K562 (cell line): ENCODE measurements around the gene OMP. TPM values are rescaled to one million over a fixed set of nuclear protein-coding genes. Genes with fewer than 3 reads are reported as not detected.

ENCODE experiments used
- BRF2 ChIP-seq: IDR thresholded peaks from 3 replicates; pipeline ENCODE4 v1.6.1; 2011; ENCODE audit warnings: borderline replicate concordance, mild to moderate bottlenecking; ENCODE audit not compliant: insufficient read length, insufficient read depth
- E2F1 ChIP-seq: sonication (generic); formaldehyde crosslinking; IDR thresholded peaks from 2 replicates; pipeline ENCODE4 v1.8.1; 2023; ENCODE audit warnings: mild to moderate bottlenecking, missing genetic modification reagents, moderate library complexity
- E2F3 ChIP-seq: fragments of 250-450 bp; sonication (Bioruptor Pico); IDR thresholded peaks from 2 replicates; pipeline ENCODE4 v1.4.0; 2020; ENCODE audit warnings: mild to moderate bottlenecking
- ERF ChIP-seq: fragments of 450-650 bp; formaldehyde crosslinking; IDR thresholded peaks from 2 replicates; pipeline ENCODE4 v1.4.0; 2020; ENCODE audit warnings: mild to moderate bottlenecking, mixed read lengths
- ESRRB ChIP-seq: fragments of 250-450 bp; sonication (Bioruptor Pico); IDR thresholded peaks from 2 replicates; pipeline ENCODE4 v1.5.0; 2020; ENCODE audit warnings: mild to moderate bottlenecking, moderate library complexity, borderline replicate concordance
- FUS ChIP-seq: fragments of 200-400 bp; formaldehyde crosslinking; optimal IDR thresholded peaks from 2 replicates; pipeline ENCODE3; 2017; ENCODE audit warnings: low read depth, low read length
- GABPB1 ChIP-seq: sonication (generic); formaldehyde crosslinking; IDR thresholded peaks from 2 replicates; pipeline ENCODE4 v1.8.0; 2022; ENCODE audit warnings: mild to moderate bottlenecking, missing genetic modification reagents
- HCFC1 ChIP-seq: IDR thresholded peaks from 2 replicates; pipeline ENCODE4 v1.6.1; 2012; ENCODE audit warnings: low read depth, low read length, improper control_type of control experiment
- HMG20B ChIP-seq: fragments of 250-450 bp; sonication (Bioruptor Pico); IDR thresholded peaks from 2 replicates; pipeline ENCODE4 v1.5.0; 2021; ENCODE audit warnings: mild to moderate bottlenecking
- HNRNPL ChIP-seq: fragments of 200-400 bp; formaldehyde crosslinking; IDR thresholded peaks from 2 replicates; pipeline ENCODE4 v1.6.1; 2017; ENCODE audit warnings: low read depth, mild to moderate bottlenecking, low read length
- LEF1 ChIP-seq: fragments of 450-650 bp; IDR thresholded peaks from 2 replicates; pipeline ENCODE4 v1.6.1; 2016; ENCODE audit warnings: mild to moderate bottlenecking
- MEF2D ChIP-seq: conservative IDR thresholded peaks from 2 replicates; pipeline ENCODE4 v1.6.1; 2016; ENCODE audit warnings: low read depth, missing genetic modification characterization, missing compliant biosample characterization
- PHB2 ChIP-seq: fragments of 450-650 bp; IDR thresholded peaks from 2 replicates; pipeline ENCODE4 v1.6.1; 2017; ENCODE audit warnings: low read depth
- SMAD4 ChIP-seq: fragments of 250-450 bp; sonication (Bioruptor Pico); conservative IDR thresholded peaks from 2 replicates; pipeline ENCODE4 v1.8.0; 2021; ENCODE audit warnings: inconsistent platforms, mild to moderate bottlenecking, moderate library complexity
- SNAPC5 ChIP-seq: fragments of 250-450 bp; sonication (Bioruptor Pico); IDR thresholded peaks from 2 replicates; pipeline ENCODE4 v1.8.0; 2021; ENCODE audit warnings: moderate library complexity, mild to moderate bottlenecking, inconsistent platforms
- SREBF2 ChIP-seq: sonication (generic); formaldehyde crosslinking; IDR thresholded peaks from 2 replicates; pipeline ENCODE4 v1.4.0; 2020; ENCODE audit warnings: mild to moderate bottlenecking, missing genetic modification reagents
- THRAP3 ChIP-seq: fragments of 450-650 bp; IDR thresholded peaks from 2 replicates; pipeline ENCODE4 v1.6.1; 2016; ENCODE audit warnings: mild to moderate bottlenecking, inconsistent platforms, borderline replicate concordance
- XRCC3 ChIP-seq: fragments of 450-650 bp; IDR thresholded peaks from 2 replicates; pipeline ENCODE4 v1.6.1; 2017; ENCODE audit warnings: mild to moderate bottlenecking, moderate library complexity
- ZFPM2 ChIP-seq: fragments of 250-450 bp; sonication (Bioruptor Pico); IDR thresholded peaks from 2 replicates; pipeline ENCODE4 v1.5.1; 2022; ENCODE audit warnings: mild to moderate bottlenecking
- ZKSCAN1 ChIP-seq: fragments of 150-350 bp; IDR thresholded peaks from 2 replicates; pipeline ENCODE4 v1.6.1; 2016; ENCODE audit warnings: low read depth, low read length
- ZNF639 ChIP-seq, 2 experiments: fragments of 200-800 bp in 1 of 2; sonication (Bioruptor generic) in 1 of 2; sonication (generic) in 1 of 2; formaldehyde crosslinking in 1 of 2; IDR thresholded peaks in 1 of 2; conservative IDR thresholded peaks in 1 of 2; 2 replicates each; pipeline versions ENCODE4 v1.5.0 to v1.6.1; 2016 to 2020; ENCODE audit warnings: missing compliant biosample characterization in 1 of 2, missing genetic modification characterization in 1 of 2, missing genetic modification reagents in 1 of 2
- polyA plus RNA-seq, 8 experiments: library from polyadenylated mRNA; depleted of rRNA in 4 of 8; stranded (reverse) in 5 of 8; unstranded in 3 of 8; fragments of >200 nt; fragmentation: Nextera tagmentation in 2 of 8; fragmentation: Illumina TruSeq in 1 of 8; extraction: Ambion mirVana in 2 of 8; extraction: Trizol in 1 of 8; gene quantifications; 2 replicates each; pipeline versions ENCODE4 v1.2.1 to v1.2.3, GENCODE V29; 2011 to 2014; ENCODE audit warnings: inconsistent platforms in 1 of 8, missing spikeins in 1 of 8
- total RNA-seq, 7 experiments: library from RNA; depleted of rRNA in 6 of 7; stranded (reverse); fragments of >200 nt in 6 of 7; fragmentation: Illumina TruSeq in 2 of 7; extraction: Trizol in 2 of 7; gene quantifications; 2 replicates each; pipeline versions ENCODE4 v1.2.1 to v1.2.3, GENCODE V29; 2011 to 2021; ENCODE audit warnings: low replicate concordance in 1 of 7

The OMP gene
- total and polyA plus RNA-seq, 9 of the 15 experiments (the other 6 are each of a cell fraction or from before 2014, with no cell fraction given), result not detected

- TF ChIP-seq ZNF639 (CRISPR knock-in tag; conservative IDR thresholded peaks at IDR 0.05 in 1 of 2, IDR thresholded peaks at IDR 0.05 in 1 of 2) (no peak), SREBF2 (CRISPR knock-in tag) (no peak), HMG20B (no peak), E2F3 (no peak), LEF1 (no peak), ZKSCAN1 (no peak), ESRRB (CRISPR knock-in tag) (no peak), E2F1 (no peak), HNRNPL (no peak), ERF (CRISPR knock-in tag) (no peak), SMAD4 (CRISPR knock-in tag) (peak; percentile 73; the same call in 1 of the 2 replicates), ZFPM2 (CRISPR knock-in tag) (no peak), MEF2D (tag) (no peak), PHB2 (no peak), BRF2 (no peak), XRCC3 (no peak), FUS (peak; percentile 26), GABPB1 (CRISPR knock-in tag) (peak; percentile 36; the same call in 1 of the 2 replicates), HCFC1 (no peak), SNAPC5 (no peak), THRAP3 (no peak)
These were observed 36.2 kb upstream of the OMP start, which contains the start of gene CAPN5 (continued) for GRCh38 chr11:77066229-77067042.
